ENCODE data around the gene WRNIP1.

DNA sequence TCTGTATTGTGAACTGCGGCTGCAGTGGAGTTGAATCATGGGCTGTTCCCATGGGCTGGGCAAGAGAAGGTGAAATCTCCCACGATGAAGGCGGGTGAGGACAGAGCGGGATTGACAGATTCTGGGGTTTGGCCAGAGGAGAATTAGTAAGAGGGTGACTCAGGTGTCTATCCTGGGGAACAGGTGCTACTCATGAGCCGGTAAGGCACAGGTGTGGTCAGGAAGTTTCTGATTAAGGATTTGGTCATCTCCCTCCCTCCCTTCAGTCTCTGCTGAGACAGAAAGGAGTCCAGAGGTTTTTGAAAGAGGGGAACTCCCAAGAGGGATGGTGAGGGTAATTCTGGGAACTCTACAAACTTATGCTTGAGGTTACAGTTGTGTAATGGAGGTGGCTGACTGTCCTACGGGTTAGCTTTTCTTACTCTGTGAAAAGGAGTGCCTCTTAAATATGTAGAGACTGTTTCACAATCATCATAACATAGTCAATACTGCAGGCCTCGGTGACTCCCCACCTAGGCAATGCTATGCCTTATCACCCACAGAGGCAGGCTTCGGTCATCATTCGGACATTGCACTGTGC is 45.0 kb downstream of the WRNIP1 start:
- TF ChIP-seq SMAD1 (CRISPR knock-in tag; IDR thresholded peaks at IDR 0.05; ENCODE audit: borderline replicate concordance, low read depth) = no peak
- TF ChIP-seq, protein P1, sequence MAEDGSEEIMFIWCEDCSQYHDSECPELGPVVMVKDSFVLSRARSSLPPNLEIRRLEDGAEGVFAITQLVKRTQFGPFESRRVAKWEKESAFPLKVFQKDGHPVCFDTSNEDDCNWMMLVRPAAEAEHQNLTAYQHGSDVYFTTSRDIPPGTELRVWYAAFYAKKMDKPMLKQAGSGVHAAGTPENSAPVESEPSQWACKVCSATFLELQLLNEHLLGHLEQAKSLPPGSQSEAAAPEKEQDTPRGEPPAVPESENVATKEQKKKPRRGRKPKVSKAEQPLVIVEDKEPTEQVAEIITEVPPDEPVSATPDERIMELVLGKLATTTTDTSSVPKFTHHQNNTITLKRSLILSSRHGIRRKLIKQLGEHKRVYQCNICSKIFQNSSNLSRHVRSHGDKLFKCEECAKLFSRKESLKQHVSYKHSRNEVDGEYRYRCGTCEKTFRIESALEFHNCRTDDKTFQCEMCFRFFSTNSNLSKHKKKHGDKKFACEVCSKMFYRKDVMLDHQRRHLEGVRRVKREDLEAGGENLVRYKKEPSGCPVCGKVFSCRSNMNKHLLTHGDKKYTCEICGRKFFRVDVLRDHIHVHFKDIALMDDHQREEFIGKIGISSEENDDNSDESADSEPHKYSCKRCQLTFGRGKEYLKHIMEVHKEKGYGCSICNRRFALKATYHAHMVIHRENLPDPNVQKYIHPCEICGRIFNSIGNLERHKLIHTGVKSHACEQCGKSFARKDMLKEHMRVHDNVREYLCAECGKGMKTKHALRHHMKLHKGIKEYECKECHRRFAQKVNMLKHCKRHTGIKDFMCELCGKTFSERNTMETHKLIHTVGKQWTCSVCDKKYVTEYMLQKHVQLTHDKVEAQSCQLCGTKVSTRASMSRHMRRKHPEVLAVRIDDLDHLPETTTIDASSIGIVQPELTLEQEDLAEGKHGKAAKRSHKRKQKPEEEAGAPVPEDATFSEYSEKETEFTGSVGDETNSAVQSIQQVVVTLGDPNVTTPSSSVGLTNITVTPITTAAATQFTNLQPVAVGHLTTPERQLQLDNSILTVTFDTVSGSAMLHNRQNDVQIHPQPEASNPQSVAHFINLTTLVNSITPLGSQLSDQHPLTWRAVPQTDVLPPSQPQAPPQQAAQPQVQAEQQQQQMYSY (CRISPR knock-in tag; IDR thresholded peaks at IDR 0.05) = no peak

Measured in HepG2 (cell line).